NCI-H187 (cell line): ENCODE measurements around the gene ABCA6.
"Not testable (repeated sequence)": the region's sequence is repeated elsewhere in the genome, so short reads cannot be mapped to it uniquely, and the experiment has no call there.

Experiments used
- DNase-seq, 2 experiments: peaks; one replicate each; lab custom pipeline; 2025; lab: John Stamatoyannopoulos, UW

ABCA6 gene

GRCh38 chr17:69070378-69071232 lies 71.1 kb downstream of the ABCA6 start:
- DNase-seq, result not testable (repeated sequence)

- DNase-seq, result no peak
Measured at GRCh38 chr17:69069226-69069750, 72.4 kb downstream of the ABCA6 start.

- DNase-seq, result no peak
Measured at GRCh38 chr17:69067274-69068047, 74.2 kb downstream of the ABCA6 start.

GRCh38 chr17:69066482-69066881 lies 75.2 kb downstream of the ABCA6 start:
- no peak for DNase-seq

- DNase-seq, result no peak
Measured at GRCh38 chr17:69065113-69065512, 76.6 kb downstream of the ABCA6 start.

- DNase-seq, result no peak
Measured at GRCh38 chr17:69064476-69064875, 77.2 kb downstream of the ABCA6 start.

- DNase-seq, result no peak
Measured at GRCh38 chr17:69064001-69064400, 77.7 kb downstream of the ABCA6 start.

- DNase-seq, result no peak
Measured at GRCh38 chr17:69062860-69063581, 78.7 kb downstream of the ABCA6 start.

- no peak for DNase-seq
Measured at GRCh38 chr17:69061721-69062556, 79.8 kb downstream of the ABCA6 start.

- DNase-seq, result no peak
Measured at GRCh38 chr17:69060822-69061221, 80.9 kb downstream of the ABCA6 start, which contains the start of gene ABCA9. TSS of gene ABCA9 (minus strand) at chr17:69060927. CDS start at chr17:69051126, 9,801 bp downstream.

GRCh38 chr17:69059458-69060175 lies 82.1 kb downstream of the ABCA6 start:
- no peak for DNase-seq

- DNase-seq, result no peak
Measured at GRCh38 chr17:69058165-69058564, 83.5 kb downstream of the ABCA6 start.

- no peak for DNase-seq
Measured at GRCh38 chr17:69057280-69057679, 84.4 kb downstream of the ABCA6 start.

GRCh38 chr17:69056179-69056823 lies 85.4 kb downstream of the ABCA6 start:
- DNase-seq, result no peak

GRCh38 chr17:69055334-69055733 lies 86.4 kb downstream of the ABCA6 start:
- no peak for DNase-seq

- DNase-seq, result no peak
Measured at GRCh38 chr17:69050999-69051775, 90.5 kb downstream of the ABCA6 start.

GRCh38 chr17:69048634-69049033 lies 93.1 kb downstream of the ABCA6 start:
- no peak for DNase-seq

- DNase-seq, result no peak
Measured at GRCh38 chr17:69047368-69048263, 94.1 kb downstream of the ABCA6 start.
